Skin epidermis (tissue), 12 donors: Measurements from ENCODE around the gene PWP1.

Source experiments
- H3K27ac ChIP-seq, 21 experiments: fragments of 200-600 bp; sonication (generic) in 11 of 21; one replicate each; pipeline ENCODE4 v1.5.0; 2020; ENCODE audit warnings: mild to moderate bottlenecking in 3 of 21, inconsistent platforms in 2 of 21, moderate library complexity in 2 of 21
- H3K4me3 ChIP-seq, 7 experiments: fragments of 200-600 bp; sonication (generic) in 2 of 7; one replicate each; pipeline ENCODE4 v1.5.0; 2020; ENCODE audit warnings: inconsistent platforms in 2 of 7, mild to moderate bottlenecking in 2 of 7, moderate library complexity in 1 of 7

The PWP1 gene

DNA sequence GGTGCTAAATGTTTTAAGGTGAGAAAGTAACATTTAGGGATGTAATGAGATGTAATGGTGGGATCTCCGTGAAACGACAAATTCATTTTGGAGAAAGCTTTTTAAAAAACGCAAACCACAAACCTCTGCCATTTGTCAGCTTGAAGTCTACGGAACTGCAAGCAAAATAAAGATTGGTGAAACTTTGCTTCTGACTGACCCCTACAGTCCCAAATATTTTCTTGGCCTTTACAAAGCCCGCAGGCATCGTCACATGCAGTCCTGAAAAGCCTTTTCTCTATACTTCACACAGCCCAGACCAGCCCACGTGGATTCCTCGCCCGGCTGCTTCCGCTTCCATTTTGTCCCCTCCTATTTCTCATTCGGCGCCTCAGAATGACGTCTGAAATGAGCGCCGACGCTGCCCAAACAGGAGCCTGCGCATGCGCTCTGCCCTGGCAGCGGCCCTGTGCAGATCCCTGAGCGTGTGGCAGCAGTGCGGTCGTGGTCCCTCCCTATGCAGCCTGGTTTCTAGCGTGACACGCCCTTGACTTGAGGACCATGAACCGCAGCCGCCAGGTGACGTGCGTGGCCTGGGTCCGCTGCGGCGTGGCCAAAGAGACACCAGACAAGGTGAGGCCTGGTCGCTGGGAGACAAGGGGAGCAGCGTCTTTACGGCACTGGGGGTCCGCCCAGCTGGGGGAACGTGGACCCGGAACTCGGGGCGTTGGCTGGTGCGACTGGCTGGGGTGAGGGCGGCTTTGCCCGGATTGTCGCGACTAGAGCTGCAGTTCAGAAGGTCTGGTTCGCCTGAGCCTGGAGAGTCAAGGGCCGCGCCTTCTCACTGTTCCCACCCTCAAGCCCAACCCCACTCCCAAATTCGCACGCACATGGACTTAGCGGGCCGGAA, at the start of gene PWP1:
TSS of gene PWP1 (plus strand) at position 440 of the 889 bp plus-strand sequence. CDS start at position 541, 101 bp downstream.
- H3K4me3 ChIP-seq, result peak within 1 kb of the TSS; percentile 67 to 92 (median 84)

DNA sequence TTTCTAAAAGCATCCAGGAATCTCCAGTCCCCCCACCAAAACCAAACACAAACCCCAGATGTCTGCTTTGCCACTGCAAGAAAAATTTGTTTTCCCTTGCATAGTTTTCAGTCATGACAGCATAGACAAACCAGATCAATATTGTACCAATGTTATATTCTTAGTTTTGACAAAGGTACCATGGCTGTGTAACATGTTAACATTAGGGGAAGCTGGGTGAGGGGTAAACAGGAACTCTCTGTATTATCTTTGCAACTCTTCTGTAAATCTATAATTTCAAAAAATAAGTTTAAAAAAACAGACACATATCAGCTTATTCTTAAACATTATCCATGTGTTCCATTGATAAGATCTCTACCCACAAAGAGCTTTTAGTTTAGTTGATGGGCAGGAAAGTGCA, 44.4 kb upstream of the PWP1 start:
- no peak overlapping the region for H3K27ac ChIP-seq
- no peak overlapping the region for H3K4me3 ChIP-seq

More for the DNA sequence above, at the start of gene PWP1:
- peak within 1 kb of the TSS; percentile 63 to 96 (median 89) for H3K27ac ChIP-seq

DNA sequence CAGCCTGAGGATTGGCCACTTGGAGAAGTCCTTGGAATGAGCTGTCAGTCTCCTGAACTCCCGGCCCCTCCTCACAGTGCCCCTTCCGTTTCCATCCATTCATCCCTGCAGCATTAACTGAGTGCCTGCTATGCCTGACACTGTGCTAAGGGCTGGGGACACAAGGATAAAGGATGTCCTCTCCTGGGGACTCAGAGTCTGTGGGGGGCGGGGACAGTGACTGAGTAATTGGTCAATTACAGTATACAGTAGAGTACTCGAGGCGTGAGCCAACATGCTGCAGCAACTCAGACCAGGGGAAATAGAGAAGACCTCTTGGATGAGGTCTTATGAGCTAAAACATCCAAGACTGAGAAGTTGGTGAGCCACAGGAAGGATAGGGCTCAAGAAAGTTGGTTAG, 43.4 kb upstream of the PWP1 start:
- Histone ChIP-seq H3K4me3 (no peak overlapping the region), H3K27ac (no peak overlapping the region)

DNA sequence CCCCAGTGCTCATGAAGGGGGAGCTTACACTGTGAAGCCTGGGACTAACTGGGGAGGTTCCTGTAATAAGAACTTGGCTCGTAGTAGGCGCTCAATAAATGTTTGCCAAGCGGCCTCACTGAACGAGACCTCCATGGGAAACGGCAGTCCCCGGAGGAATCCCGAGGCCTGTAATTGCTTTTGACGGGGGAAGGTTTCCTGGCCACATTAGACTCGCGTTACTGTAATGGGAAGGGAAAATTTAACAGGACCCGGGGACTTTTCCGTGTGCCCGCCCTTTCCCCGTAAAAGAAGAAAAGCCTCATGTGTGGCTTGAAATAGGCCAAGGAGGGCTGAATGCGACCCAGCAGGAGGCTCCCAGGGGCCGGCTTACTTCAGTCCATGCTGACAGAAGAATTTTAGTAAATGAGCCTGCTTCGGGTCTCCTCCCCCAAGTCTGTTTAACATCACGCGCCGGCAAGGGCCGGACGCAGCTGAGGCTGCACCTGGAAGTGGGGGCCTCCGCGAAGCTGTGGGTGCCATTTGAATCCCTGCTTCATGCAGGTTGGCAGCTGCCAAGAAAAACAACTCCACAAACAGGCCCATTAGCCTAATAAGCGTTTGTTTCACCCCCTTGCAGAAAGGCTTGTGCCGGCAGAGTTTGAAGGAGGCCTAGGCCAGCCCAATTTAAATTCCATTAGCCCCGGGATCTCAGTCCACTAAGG, 39.8 kb upstream of the PWP1 start:
- no peak overlapping the region for H3K4me3 ChIP-seq
- peak overlapping the region in 6 of 21 experiments; percentile 2 to 41 (median 18) for H3K27ac ChIP-seq

DNA sequence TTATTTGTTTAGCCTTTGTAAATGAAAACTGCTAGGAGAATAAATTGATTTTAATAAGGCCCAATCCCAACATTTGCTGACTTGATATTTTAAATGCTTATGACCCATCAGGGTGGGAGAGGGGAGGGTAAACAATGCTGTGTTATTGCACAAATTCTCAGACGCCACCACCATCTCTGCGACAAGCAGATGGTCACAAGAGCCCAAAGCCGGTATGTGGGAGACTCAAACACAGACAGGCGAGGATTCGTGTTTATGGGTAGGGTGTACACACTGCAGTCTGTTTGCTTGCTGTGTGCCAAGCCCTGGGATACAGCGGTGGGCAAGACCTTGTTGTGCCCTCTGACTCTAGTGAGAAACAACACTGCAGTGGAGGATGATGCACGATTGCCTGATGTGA, 39.2 kb upstream of the PWP1 start:
- peak overlapping the region in 6 of 21 experiments; percentile 2 to 41 (median 9) for H3K27ac ChIP-seq
- H3K4me3 ChIP-seq, result no peak overlapping the region

DNA sequence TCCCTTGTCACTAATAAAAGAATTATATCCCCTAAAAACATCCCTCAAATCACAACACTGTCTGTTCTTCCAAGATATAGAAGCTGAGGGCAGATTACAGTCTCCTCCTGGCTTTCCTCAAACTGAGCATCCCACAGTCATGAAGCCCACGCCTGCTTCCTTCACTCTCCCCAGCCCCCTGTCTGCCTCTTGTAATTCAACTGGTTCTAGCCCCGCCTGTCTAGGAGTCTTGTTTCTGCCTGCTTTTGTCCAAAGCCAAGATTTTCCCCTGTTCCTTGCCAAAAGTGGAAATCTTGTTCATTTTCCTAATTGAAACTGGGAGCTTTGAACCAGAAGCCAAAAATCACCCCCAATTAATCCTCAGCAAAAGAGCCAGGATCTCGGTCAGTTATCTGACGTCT, 35.9 kb upstream of the PWP1 start:
- Histone ChIP-seq H3K27ac (peak overlapping the region in 1 of 21 experiments; percentile 56), H3K4me3 (no peak overlapping the region)

DNA sequence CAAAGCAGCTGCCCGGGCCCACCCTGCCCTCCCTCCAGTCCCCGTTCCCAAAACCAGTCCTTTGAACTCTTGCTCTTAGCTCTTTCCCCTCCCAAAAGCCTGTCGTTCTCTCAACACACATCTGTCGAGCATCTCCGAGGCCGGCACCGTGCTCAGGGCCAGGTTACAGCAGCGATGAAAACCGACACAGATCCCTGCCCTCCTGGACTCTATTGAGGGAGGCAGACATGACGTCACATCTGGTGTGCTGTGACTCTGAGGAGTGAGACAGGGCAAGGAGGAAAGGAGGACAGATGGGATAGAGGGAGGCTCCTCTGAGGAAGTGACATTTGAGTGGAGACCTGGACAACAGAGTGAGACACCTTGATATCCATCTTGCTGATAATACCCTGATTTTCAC, 34.6 kb upstream of the PWP1 start:
- peak overlapping the region in 1 of 21 experiments; percentile 38 for H3K27ac ChIP-seq
- no peak overlapping the region for H3K4me3 ChIP-seq

DNA sequence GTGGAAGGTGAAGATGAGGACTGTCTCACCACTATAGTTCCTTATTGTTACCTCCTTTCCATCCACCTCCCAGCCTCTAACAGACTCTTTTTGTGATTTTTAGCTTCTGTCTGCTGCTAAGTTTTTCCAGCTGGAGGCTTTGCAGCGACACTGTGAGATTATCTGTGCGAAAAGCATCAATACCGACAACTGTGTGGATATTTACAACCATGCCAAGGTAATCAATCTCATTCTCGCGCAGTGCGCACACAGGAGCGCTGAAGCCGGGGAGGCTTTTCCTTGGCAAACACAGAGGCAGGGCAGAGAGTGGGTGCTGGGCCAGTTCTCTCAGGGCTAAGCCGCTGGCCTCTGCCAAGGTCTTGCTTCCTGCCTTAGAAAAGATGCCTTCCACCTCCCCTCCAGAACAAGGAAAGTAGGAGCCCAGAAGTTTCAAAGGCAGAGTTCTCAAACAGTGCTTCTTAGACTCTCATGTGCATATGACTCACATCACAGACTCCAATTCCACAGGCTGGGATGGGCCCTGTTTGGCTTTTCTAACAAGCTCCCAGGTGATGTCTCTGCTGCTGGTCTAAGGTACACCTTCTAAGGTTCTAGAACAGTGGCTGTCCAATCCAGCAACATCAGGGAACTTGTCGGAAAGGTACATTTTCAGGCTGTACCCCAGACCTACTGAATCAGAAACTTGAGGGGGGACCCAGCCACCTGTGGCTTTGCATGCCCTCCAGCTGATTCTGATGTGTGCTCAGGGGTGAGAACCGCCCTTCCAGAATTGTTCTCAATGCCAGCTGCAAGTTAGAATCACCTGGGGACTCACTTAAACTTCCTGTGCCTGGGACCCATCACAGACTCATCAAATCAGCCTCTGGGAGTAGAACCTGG, 33.8 kb upstream of the PWP1 start:
- Histone ChIP-seq H3K4me3 (no peak overlapping the region), H3K27ac (peak overlapping the region in 2 of 21 experiments; percentile 37 to 38)

DNA sequence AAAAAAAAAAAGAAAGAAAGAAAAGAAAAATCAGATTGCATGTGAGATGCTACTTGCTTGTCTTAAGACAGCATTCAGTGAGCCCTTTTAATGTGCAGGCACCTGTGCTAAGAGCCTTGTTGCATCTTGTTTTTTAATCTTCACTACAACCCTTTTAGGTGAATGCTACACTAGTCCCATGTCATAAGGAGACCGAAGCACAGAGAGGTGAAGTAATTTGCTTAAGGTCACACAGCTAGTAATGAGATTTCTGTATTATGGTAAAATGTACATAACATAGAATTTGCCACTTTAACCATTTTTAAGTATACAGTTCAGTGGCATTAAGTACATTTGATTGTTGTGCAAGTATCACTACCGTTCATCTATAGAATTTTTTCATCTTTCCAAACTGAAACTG, 32.1 kb upstream of the PWP1 start:
- no peak overlapping the region for H3K4me3 ChIP-seq
- H3K27ac ChIP-seq, result no peak overlapping the region

DNA sequence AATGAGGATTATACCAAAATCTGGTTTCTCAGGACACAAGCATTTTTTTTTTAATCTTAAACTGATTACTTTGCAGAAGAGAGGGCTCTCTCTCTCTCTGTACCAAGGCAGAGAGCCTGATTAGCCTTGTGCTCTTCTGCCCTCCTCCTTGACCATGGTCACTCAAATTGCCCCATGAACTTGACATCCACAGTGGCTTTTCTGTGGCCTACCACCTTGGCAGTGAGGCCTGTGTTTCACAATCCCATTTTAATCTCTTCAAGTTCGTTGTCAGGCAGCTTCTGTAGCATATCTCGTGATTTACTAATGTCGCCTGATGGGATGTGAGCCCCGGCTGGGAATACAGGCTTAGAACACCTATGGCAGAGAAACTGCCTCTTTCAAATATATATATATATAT, 30.7 kb upstream of the PWP1 start:
- Histone ChIP-seq H3K27ac (no peak overlapping the region), H3K4me3 (no peak overlapping the region)

DNA sequence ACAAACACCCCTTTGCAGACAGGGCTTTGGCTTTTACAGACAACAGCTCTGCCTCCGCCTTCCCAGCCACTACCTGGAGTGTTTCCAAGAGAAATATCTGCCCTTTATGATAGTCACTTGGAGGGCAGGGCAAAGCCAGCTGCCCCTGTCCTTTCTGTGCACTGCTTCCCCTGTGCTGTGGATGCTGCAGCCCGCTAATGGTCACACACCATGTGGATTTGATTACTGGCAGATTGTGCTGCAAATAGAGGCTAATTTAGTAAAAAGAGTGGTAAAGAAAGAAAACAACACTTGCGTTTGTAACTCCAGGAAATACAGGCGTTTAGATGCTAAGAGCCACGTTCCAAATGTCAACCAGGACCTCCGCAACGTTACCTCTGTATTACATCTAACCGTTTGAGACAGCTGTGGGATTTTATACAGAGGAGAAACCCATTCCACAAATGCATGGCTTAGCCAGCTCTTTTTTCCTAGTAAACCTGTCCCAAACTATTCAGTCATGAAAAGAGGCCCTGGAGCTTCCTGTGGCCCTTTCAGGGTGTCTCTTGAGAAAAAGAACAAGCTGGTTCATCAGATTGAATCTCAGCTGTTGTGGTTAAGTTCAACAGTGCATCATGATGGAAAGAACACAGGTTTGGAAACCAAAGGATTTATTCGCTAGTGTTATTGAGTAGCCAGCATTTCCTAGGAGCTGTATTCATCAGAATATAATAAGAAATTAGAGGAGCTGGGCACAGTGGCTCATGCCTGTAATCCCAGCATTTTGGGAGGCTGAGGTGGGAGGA, 30.1 kb upstream of the PWP1 start:
- Histone ChIP-seq H3K4me3 (no peak overlapping the region), H3K27ac (no peak overlapping the region)

DNA sequence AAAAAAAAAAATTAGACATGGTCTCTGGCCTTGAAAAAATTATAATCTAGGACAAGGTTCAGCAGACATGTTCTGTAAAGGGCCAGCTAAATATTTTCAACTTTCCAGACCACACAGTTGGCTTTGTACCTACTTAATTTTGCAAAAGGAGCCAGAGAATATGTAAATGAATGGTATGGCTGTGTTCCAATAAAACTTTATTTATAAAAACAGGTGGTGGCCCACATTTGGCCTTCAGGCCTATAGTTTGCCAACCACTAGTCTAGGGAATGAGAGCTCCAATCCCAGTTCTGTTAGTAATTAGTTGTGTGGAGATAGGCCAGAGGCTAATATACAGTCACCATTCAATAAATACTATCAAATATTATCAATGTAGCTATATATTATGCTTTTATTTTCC, 29.3 kb upstream of the PWP1 start:
- H3K27ac ChIP-seq, result no peak overlapping the region

DNA sequence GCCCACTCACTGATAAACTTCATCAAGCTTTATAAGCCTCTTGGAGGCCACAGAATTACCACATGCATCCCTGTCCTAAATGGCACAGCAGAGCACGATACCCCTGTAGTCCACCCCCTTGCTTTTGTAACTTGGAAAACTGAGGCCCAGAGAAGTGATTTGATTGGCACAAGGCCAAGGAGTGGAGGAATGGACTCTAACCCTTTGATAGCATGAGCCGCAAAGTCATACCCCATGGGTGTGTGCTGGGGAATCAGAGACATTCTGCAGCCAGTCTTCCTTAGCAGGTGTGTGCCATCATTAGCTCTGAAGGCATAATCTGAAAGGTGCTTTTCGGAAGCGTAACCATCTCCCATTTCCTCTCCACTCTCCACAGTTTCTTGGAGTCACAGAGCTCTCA, 28.5 kb upstream of the PWP1 start:
- H3K4me3 ChIP-seq, result no peak overlapping the region
- no peak overlapping the region for H3K27ac ChIP-seq

More for the DNA sequence above, 29.3 kb upstream of the PWP1 start:
- no peak overlapping the region for H3K4me3 ChIP-seq

DNA sequence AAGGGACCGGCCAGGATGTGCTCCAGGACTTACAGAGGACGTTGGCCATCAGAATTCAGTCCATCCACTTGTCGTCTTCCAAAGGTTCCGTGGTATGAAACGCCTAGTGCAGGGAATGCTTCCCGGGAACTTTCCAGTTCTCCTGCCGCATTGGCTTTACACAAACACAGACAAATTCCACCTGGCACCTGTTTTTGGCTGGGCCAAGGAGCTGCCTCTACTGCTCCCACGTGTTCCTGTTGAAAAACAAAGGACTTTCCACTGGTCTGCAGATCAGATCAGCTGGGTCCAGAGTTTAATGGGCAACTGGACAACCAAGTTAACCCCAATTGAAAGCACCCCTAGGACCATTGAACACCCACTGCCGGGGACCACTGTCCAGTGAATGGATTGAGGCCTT, 28.0 kb upstream of the PWP1 start:
- no peak overlapping the region for H3K27ac ChIP-seq
- no peak overlapping the region for H3K4me3 ChIP-seq

DNA sequence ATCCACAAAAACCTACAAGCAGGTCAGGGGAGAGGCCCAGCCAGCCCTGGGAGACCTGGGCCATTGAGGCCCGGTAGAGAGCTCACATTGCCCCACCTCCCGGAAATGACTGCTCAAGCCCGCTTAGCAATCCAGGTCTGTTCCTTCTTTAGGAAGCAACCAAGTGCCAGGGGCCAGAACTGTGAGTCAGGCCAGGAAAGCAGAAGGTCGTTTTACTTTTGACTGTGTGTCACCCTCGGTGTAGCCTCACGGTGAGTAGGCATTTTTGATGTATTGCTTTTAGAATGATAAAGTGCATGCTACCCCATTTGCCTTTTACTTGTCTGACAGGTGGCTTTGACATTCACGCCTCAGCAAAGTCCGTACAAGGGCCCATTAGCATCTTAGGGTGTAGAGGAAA, 25.4 kb upstream of the PWP1 start:
- Histone ChIP-seq H3K4me3 (no peak overlapping the region), H3K27ac (peak overlapping the region in 1 of 21 experiments; percentile 17)

DNA sequence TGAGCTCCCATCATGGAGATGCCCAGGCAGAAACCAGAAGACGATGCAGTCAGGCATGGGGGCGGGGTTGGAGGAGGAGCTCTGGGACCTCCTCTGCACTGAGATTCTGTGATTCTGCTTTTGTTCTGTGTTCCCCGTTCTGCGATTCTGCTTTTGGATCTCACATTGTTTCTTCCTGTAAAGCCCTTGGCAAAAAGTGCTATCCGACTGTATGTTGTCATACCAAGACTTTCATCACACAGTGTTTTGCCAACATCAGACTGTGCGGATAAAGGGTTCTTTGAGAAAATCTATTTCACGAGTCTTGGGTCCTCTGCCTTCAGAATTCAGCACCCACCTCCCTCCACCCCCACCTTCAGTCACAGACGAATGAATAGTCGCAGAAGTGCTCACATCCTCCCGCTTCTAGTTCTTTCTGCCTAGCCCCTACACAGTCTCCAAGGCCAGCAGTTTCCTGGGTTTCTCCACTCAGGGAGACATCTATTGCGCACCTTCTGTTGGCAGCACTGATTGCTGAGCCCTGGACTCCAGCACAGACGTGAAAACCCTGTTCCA, 24.7 kb upstream of the PWP1 start:
- peak overlapping the region in 2 of 21 experiments; percentile 9 to 27 for H3K27ac ChIP-seq
- no peak overlapping the region for H3K4me3 ChIP-seq

DNA sequence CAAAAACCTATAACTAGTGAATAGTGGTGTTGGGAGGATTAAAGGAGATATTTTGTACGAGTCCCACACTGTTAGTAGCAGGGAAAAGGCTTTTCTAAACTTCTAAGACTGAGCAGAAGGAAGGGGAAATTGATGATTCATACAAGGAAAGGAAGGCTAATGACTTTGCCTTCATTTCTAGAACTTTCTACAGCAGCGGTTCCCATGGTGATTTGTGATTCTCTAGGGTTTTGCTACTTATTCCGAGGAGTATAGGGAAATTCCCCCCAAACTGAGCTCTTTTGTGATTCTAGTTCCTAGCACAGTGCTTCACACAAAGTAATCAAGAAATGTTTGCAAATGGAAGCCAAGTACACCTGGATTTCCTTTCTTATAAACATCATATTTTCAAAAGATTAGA, 23.8 kb upstream of the PWP1 start:
- Histone ChIP-seq H3K4me3 (no peak overlapping the region), H3K27ac (peak overlapping the region in 2 of 21 experiments; percentile 9 to 17)

DNA sequence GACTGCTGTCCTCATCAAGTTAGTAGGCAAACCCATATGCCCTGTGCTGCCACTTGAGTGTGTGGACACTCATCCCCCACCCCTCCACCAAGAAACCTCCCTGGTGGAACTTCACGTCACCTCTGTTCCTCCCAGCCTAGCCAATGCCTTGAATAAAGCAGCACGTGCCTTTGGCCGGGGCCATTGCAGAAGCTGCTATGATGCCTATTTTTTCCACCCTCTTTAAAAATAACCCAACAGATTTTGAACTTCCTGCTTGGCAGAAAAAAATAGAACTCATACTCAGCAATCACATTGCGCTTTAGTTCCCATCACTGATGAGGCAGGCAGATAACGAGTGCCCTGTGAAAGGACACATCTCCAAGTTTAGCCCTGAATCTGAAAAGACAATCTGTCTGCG, 23.1 kb upstream of the PWP1 start:
- H3K27ac ChIP-seq, result no peak overlapping the region

DNA sequence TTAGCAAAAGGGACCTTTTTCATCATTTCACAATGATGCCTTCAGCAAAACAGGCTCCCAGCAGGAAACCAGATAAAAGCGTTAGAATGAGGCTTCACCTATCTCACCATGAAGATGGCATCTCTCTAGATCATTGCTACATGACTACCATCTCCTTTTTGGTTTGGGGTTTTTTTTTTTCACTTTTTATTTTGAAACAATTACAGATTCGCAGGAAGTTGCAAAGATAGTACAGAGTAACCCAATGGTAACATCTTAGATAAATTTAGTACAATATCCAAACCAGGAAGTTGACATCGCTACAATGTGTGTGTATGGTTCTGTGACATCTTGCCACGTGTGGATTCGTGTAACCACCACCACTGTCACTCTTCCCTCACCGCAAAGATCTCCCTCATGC, 22.3 kb upstream of the PWP1 start:
- Histone ChIP-seq H3K27ac (no peak overlapping the region), H3K4me3 (no peak overlapping the region)

More for the DNA sequence above, 23.1 kb upstream of the PWP1 start:
- no peak overlapping the region for H3K4me3 ChIP-seq
